ENCODE results near the gene ZNF511.

The ZNF511 gene

DNA sequence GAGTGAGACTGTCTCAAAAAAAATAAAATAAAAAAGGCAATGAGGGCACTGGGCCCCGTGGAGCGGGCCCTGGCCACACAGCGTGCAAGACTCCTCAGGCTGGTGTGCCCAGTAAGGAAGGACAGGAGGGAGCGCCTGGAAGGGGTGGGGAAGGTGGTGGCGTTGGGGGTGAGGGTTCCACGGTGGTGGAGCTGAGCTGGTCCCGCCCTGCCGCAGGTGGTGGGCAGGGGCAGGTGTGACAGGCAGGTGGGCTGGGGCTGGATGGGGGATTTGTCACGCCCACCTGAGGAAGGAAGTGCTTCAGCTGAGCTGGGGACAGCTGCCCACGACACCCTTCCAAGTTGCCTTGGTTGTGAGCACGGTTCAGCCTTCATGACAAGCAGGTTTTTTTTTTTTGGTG lies 37.7 kb downstream of the ZNF511 start:
- Histone ChIP-seq H3K36me3 (ENCODE audit: control insufficient read depth, low read depth, low read length) (no peaks in the 10 kb centered on the region), H3K27me3 (ENCODE audit: control insufficient read depth, insufficient read depth, low read length) (peaks cover 6% of the 10 kb centered on the region), H3K4me3 (ENCODE audit: low read length) (no peak overlapping the region), H3K4me1 (ENCODE audit: control insufficient read depth, low read depth, low read length) (no peaks in the 10 kb centered on the region), H3K27ac (ENCODE audit: low read length) (no peak overlapping the region), H3K9ac (ENCODE audit: low read length) (no peak overlapping the region), H3K9me3 (ENCODE audit: control insufficient read depth, low read depth, low read length) (no peaks in the 10 kb centered on the region)

DNA sequence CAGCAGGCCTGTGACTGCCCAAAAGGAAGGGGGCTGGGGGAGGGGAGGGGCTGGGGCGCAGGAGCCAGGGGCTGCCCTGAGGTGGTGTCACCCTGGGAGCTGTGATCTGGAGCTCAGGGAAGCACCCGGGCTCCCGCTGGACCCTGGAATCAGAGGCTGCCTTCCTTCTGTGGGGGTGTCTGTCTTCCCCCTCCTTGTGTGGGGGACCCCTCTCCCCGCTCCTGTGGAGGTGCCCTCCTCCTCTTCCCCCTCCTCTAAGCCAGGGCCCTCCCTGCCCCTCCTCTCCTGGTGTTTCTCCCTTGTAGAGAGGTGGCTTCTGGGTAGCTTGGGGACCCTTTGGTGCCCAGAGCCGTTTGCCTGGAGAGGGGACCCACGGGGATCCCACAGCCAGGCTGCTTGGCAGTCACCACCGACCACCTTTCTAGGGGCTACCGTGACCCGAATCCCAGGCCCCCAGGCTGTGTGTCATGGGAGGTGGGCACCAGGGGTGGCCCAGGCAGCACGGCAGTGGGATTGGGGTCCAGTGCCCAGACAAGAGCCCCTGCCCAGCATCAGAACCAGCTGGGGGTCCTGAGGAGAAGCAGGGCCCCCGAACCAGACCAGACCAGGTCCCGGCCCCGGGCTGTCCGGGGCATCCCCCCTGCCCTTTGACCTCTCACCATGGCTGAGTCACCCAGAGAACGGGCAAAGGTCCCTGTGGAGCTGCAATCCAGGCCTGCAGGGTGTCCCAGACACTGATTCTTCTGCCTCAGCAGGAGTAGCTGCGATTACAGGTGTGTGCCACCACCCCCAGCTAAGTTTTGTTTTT lies 39.2 kb downstream of the ZNF511 start:
- no peaks in the 10 kb centered on the region for H3K36me3 ChIP-seq (ENCODE audit: control insufficient read depth, low read depth, low read length)
- no peaks in the 10 kb centered on the region for H3K9me3 ChIP-seq (ENCODE audit: control insufficient read depth, low read depth, low read length)
- H3K9ac ChIP-seq (ENCODE audit: low read length): no peak overlapping the region
- H3K27ac ChIP-seq (ENCODE audit: low read length): no peak overlapping the region
- H3K4me1 ChIP-seq (ENCODE audit: control insufficient read depth, low read depth, low read length): no peaks in the 10 kb centered on the region
- H3K27me3 ChIP-seq (ENCODE audit: control insufficient read depth, insufficient read depth, low read length): no peaks in the 10 kb centered on the region
- H3K4me3 ChIP-seq (ENCODE audit: low read length): no peak overlapping the region

DNA sequence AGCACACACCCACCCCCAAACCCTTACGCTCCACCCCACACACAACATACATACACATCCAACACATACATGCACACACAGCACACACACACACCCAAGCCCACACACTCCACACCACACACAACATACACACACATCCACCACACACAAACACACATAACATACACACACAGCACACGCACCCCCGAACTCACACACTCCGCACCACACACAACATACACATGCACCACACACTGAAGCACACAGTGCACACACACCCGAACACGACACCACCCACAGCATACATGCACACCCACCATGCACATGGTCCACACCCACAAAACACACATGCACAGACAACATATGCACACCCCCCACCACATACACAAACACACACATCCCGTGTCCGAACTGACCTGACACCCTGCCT lies 40.5 kb downstream of the ZNF511 start:
- Histone ChIP-seq H3K9me3 (ENCODE audit: control insufficient read depth, low read depth, low read length) (no peaks in the 10 kb centered on the region), H3K9ac (ENCODE audit: low read length) (no peak overlapping the region), H3K27me3 (ENCODE audit: control insufficient read depth, insufficient read depth, low read length) (no peaks in the 10 kb centered on the region), H3K36me3 (ENCODE audit: control insufficient read depth, low read depth, low read length) (no peaks in the 10 kb centered on the region), H3K4me3 (ENCODE audit: low read length) (no peak overlapping the region), H3K4me1 (ENCODE audit: control insufficient read depth, low read depth, low read length) (no peaks in the 10 kb centered on the region), H3K27ac (ENCODE audit: low read length) (no peak overlapping the region)

DNA sequence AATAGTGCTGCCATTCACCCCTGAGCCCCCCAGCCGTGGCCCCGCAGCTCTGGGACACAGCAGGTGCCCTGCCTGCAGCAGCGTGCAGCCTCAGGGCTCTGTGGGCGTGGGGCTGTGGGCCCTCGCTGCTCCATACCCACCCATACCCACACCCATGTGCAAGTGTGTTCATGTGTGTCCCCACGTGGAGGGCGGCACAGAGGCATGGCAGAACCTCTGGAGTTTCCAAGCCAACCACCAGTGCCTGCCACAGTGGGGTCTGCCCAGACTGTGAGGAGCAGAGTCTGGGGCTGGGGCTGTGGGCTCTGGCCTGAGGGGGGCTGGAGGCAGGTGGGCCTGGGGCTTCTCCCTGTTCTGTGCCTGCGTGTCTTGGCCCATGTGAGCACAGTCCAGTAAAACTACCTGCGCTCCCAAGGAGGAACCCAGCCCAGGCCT lies 40.9 kb downstream of the ZNF511 start:
- no peak overlapping the region for H3K4me3 ChIP-seq (ENCODE audit: low read length)
- no peaks in the 10 kb centered on the region for H3K9me3 ChIP-seq (ENCODE audit: control insufficient read depth, low read depth, low read length)
- no peak overlapping the region for H3K27ac ChIP-seq (ENCODE audit: low read length)
- no peaks in the 10 kb centered on the region for H3K27me3 ChIP-seq (ENCODE audit: control insufficient read depth, insufficient read depth, low read length)
- no peaks in the 10 kb centered on the region for H3K4me1 ChIP-seq (ENCODE audit: control insufficient read depth, low read depth, low read length)
- H3K9ac ChIP-seq (ENCODE audit: low read length): no peak overlapping the region
- H3K36me3 ChIP-seq (ENCODE audit: control insufficient read depth, low read depth, low read length): no peaks in the 10 kb centered on the region

DNA sequence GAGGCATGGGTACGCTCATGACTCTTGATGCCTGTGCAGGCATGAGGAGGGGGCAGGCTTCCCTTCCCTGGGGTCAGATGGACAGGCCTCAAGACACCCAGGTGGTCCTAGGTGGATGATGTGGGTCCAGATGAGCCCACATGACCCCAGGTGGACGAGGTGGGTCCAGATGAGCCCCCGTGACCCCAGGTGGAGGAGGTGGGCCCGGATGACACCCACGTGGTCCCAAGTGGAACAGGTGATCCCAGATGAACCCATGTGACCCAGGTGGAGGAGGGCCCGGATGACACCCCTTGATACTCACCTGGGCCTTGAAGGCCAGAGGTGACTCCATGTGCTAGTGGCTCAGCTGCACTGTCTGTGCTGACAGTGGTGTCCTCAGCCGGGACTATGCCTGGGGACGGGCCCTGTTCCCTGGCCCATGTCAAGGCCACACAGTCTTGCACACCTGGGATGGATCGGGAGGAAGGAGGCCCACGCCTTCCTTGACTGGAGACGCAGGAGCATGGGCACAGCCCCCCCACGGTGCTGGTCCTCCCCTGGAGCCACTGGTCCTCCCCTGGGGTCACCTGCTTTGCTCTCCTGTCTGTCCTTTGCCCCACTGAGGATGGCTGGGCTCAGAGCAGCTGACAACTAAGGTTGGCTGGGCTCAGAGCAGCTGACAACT lies 41.7 kb downstream of the ZNF511 start:
- Histone ChIP-seq H3K36me3 (ENCODE audit: control insufficient read depth, low read depth, low read length) (peaks cover 4% of the 10 kb centered on the region), H3K9ac (ENCODE audit: low read length) (no peak overlapping the region), H3K4me3 (ENCODE audit: low read length) (no peak overlapping the region), H3K9me3 (ENCODE audit: control insufficient read depth, low read depth, low read length) (no peaks in the 10 kb centered on the region), H3K4me1 (ENCODE audit: control insufficient read depth, low read depth, low read length) (no peaks in the 10 kb centered on the region), H3K27me3 (ENCODE audit: control insufficient read depth, insufficient read depth, low read length) (no peaks in the 10 kb centered on the region), H3K27ac (ENCODE audit: low read length) (no peak overlapping the region)

DNA sequence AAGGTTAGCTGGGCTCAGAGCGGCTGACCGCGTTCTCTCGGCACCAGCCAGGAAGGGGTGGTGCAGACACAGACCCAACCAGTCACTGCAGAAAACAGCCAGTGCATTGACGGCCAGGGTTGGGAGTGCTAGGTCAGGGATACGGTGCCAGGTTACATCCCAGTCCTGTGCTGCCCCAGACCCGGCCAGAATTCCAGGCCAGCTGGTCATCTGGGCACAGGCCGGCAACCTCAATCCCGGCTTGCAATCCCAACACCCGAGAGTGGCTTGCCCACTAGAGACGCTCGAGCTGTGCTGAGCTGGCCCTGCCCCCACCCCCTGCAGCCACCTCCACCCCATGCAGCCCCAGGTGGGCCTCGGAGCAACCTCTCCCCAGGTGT lies 42.2 kb downstream of the ZNF511 start:
- Histone ChIP-seq H3K27me3 (ENCODE audit: control insufficient read depth, insufficient read depth, low read length) (no peaks in the 10 kb centered on the region), H3K9me3 (ENCODE audit: control insufficient read depth, low read depth, low read length) (no peaks in the 10 kb centered on the region), H3K36me3 (ENCODE audit: control insufficient read depth, low read depth, low read length) (peaks cover 5% of the 10 kb centered on the region), H3K27ac (ENCODE audit: low read length) (no peak overlapping the region), H3K9ac (ENCODE audit: low read length) (no peak overlapping the region), H3K4me1 (ENCODE audit: control insufficient read depth, low read depth, low read length) (no peaks in the 10 kb centered on the region), H3K4me3 (ENCODE audit: low read length) (no peak overlapping the region)

DNA sequence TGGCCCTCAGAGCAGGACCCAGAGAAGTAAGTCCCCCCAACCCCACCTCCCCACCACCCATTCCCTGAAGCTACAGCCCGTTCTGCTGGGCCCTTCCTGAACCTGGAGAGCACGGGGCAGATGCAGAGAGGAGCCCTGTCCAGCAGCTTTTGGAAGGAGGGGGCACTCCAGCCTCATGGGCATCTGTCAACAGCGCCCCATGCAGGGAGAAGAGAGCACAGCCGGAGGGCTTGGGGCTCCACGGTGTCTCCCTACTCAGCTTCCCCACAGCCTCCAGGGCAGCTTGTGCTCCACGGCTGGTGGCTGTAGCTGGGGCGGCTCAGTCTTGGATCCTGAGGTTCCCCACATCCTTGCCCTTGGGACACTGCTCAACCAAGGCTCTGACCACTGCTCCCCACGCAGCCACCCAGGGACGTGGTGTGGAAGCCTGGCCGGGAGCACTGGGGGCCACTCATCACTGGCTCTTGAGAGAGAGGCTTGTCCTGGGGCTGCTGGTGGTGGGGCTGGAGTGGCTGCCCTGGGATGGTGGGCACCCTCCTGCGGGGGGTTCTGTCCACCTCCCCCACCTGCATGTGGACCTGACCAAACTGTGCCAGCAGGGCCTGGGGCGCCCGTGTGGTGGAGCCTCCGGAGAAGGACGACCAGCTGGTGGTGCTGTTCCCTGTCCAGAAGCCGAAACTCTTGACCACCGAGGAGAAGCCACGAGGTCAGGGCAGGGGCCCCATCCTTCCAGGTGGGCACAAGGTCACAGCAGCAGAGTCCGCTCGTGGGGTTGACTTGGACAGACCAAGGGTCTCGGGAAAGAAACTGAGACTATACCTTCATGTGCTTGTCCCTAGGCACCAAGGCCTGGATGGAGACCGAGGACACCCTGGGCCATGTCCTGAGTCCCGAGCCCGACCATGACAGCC lies 42.9 kb downstream of the ZNF511 start:
- Histone ChIP-seq H3K9ac (ENCODE audit: low read length) (no peak overlapping the region), H3K4me3 (ENCODE audit: low read length) (no peak overlapping the region), H3K9me3 (ENCODE audit: control insufficient read depth, low read depth, low read length) (no peaks in the 10 kb centered on the region), H3K27ac (ENCODE audit: low read length) (no peak overlapping the region), H3K36me3 (ENCODE audit: control insufficient read depth, low read depth, low read length) (peaks cover 5% of the 10 kb centered on the region), H3K27me3 (ENCODE audit: control insufficient read depth, insufficient read depth, low read length) (no peaks in the 10 kb centered on the region), H3K4me1 (ENCODE audit: control insufficient read depth, low read depth, low read length) (no peaks in the 10 kb centered on the region)

DNA sequence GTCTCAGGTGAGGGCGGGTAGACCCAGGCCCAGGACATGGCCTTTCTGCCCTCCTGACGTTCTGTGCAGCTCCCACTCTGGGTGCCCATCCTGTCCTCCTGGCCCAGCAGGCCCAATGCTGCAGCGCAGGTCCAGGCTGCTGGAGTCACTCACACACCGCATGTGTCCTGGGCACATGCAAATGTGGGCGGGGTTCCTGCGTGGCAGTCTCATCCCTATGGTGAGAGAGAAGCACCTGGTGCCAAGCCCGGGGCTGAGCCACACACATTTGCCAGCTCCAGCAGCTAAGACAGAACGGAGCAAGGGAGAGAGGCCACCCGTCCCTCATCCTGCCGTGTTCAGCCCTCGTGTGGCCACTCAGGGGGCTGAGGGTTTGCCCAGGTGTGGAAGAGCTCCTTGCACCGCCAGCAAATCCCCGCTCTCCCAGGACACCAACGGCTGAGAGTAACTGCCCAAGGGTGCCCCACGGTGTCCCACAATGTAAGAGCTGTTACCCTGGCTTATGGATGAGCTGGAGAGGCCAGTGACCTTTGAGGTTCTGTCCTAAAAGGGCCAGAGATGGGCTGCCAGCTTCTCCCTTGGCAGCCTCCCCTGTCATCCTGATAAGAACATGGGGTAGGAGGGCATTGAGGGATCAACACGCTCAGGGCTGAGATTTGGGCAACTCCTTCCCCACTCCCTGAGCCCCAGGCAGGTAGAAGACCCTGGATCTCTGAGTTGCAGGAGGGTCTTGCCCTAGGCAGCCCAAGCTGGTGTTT lies 44.7 kb downstream of the ZNF511 start:
- Histone ChIP-seq H3K9me3 (ENCODE audit: control insufficient read depth, low read depth, low read length) (no peaks in the 10 kb centered on the region), H3K4me3 (ENCODE audit: low read length) (no peak overlapping the region), H3K27ac (ENCODE audit: low read length) (no peak overlapping the region), H3K36me3 (ENCODE audit: control insufficient read depth, low read depth, low read length) (peaks cover 5% of the 10 kb centered on the region), H3K27me3 (ENCODE audit: control insufficient read depth, insufficient read depth, low read length) (no peaks in the 10 kb centered on the region), H3K9ac (ENCODE audit: low read length) (no peak overlapping the region), H3K4me1 (ENCODE audit: control insufficient read depth, low read depth, low read length) (no peaks in the 10 kb centered on the region)

DNA sequence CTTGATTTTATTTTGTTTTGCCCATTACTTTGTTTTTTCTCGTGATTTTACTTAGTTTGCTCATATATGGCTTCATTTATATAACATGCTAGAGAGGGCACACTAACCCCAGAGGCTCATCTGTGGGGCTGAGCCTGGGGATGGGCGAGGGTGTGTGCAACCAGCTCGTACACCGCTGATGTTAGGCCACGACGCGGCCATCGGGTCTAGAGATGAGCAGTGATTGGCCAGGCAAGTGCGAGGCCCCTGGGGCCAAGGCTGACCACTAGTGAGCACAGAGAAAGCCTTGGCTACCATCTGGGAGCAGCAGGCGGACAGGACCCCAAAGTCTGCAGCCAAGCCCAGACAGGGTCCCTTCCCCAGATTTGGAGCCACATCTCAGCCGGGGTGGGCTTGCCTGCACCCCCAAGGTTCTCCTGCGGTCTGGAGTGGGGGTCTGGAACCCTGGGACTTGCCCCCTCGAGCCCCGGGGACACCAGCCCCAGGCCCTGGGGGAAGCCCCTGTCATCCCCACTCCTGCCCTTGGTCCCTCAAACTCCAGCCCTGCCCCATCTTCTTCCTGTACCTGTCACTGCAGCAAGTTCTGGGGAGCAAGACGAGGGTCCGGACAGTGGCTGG lies 45.4 kb downstream of the ZNF511 start:
- H3K9me3 ChIP-seq (ENCODE audit: control insufficient read depth, low read depth, low read length): no peaks in the 10 kb centered on the region
- no peak overlapping the region for H3K4me3 ChIP-seq (ENCODE audit: low read length)
- H3K36me3 ChIP-seq (ENCODE audit: control insufficient read depth, low read depth, low read length): peaks cover 5% of the 10 kb centered on the region
- no peaks in the 10 kb centered on the region for H3K27me3 ChIP-seq (ENCODE audit: control insufficient read depth, insufficient read depth, low read length)
- no peaks in the 10 kb centered on the region for H3K4me1 ChIP-seq (ENCODE audit: control insufficient read depth, low read depth, low read length)
- no peak overlapping the region for H3K27ac ChIP-seq (ENCODE audit: low read length)
- H3K9ac ChIP-seq (ENCODE audit: low read length): no peak overlapping the region

DNA sequence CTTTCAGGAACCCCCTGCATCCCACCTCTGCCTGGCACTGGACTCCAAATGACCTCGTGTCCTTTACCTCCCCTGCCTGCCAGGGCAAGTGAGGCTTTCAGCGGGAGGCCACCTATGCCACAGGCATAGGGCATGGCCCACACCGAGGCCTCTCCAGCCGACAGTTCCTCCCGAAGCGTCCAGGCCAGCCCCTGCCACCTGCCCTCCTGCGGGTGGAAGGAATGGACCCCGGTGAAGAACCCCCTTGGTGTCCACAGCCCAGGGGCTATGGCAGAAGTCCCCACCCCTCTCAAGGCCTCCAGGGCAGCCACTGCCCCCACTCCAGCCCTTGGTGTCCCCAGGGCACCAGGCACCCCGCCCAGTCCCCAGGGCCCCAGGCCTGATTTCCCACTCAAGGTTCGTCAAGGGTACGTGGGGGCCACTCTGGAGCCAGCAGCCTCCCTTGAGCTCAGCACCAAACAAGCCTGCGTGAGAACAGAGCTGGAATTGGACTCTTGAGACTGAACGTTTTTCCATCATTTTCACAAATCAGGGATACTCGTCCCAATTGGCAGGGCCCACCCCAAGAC lies 46.0 kb downstream of the ZNF511 start:
- Histone ChIP-seq H3K27me3 (ENCODE audit: control insufficient read depth, insufficient read depth, low read length) (peaks cover 3% of the 10 kb centered on the region), H3K27ac (ENCODE audit: low read length) (no peak overlapping the region), H3K9me3 (ENCODE audit: control insufficient read depth, low read depth, low read length) (no peaks in the 10 kb centered on the region), H3K36me3 (ENCODE audit: control insufficient read depth, low read depth, low read length) (peaks cover 5% of the 10 kb centered on the region), H3K4me1 (ENCODE audit: control insufficient read depth, low read depth, low read length) (no peaks in the 10 kb centered on the region), H3K9ac (ENCODE audit: low read length) (no peak overlapping the region), H3K4me3 (ENCODE audit: low read length) (no peak overlapping the region)
